HG03196 (cell line): ENCODE data around the gene CCDC88A.
"Not testable (repeated sequence)": the region's sequence is repeated elsewhere in the genome, so short reads cannot be mapped to it uniquely, and the experiment has no call there.

Source experiments
- ATAC-seq: cut with Tn5 transposase; IDR thresholded peaks from one replicate; pipeline ENCODE4 v1.9.1; 2021; ENCODE audit not compliant: unreplicated experiment

The CCDC88A gene

GRCh38 chr2:55242617-55243016, 177.0 kb downstream of the CCDC88A start:
- ATAC-seq, result no peak

DNA sequence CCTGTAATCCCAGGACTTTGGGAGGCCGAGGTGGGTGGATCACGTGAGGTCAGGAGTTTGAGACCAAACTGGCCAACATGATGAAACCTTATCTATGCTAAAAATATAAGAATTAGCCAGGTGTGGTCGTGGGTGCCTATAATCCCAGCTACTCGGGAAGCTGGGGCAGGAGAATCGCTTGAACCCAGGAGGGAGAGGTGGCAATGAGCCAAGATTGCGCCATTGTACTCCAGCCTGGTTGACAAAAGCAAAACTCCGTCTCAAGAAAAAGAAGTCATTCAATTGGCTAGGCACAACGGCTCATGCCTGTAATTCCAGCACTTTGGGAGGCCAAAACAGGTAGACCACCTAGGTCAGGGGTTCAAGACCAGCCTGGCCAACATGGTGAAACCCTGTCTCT, 178.1 kb downstream of the CCDC88A start:
- ATAC-seq, result not testable (repeated sequence)

DNA sequence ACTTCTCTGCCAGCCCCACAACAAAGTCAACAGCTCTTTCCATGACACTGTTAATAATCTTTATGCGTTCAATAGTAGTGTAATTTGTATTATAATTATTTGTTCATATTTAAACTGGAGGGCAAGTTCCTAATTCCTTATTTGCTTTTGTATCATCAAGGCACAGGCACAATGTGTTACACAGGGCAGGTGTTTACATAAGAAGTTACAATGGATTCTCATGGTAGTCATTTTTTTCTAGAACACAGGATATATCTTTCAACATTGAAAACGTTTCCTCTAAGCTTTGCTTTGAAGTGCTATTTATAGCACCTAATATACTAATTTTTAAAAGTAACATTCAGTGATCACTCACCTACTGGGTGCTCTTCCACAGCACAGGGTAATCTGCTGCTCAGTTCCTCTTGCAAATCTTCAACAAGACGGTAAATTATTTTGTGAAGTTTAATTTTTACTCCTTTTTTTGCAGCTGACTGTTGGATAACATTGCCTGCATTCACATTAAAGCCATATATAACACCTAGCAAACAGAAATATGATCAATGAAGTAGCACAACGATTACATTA, 179.9 kb downstream of the CCDC88A start:
- no peak for ATAC-seq
